Activated CD8-positive, alpha-beta memory T cell treated with anti-CD3 and anti-CD28 coated beads, Interleukin-2, amount 50 U/mL, for 24 hours (primary cell): ENCODE data around the gene MCM7.
"Not testable (repeated sequence)": the region's sequence is repeated elsewhere in the genome, so short reads cannot be mapped to it uniquely, and the experiment has no call there.

Experiments used
- DNase-seq: peaks from one replicate; pipeline ENCODE4 v3.0.0-alpha.2; 2020; ENCODE audit errors: extremely low read depth

MCM7 gene

GRCh38 chr7:100101016-100101862 is at the start of gene MCM7, which contains the start of gene AP4M1:
Gene MCM7, minus strand, starts transcription at chr7:100101397. Its CDS starts 103 bp downstream, at chr7:100101294.
Gene AP4M1, plus strand, starts transcription at chr7:100101643. Its CDS starts 72 bp downstream, at chr7:100101715.
- DNase-seq = peak; percentile 93

GRCh38 chr7:100148559-100149328 is 47.5 kb upstream of the MCM7 start, which contains the start of gene LAMTOR4:
Gene LAMTOR4, plus strand, starts transcription at chr7:100148918. Its CDS starts 55 bp downstream, at chr7:100148973.
- peak; percentile 97 for DNase-seq

GRCh38 chr7:100148225-100148558 is 47.0 kb upstream of the MCM7 start:
- no peak for DNase-seq

GRCh38 chr7:100147278-100147677 is 46.1 kb upstream of the MCM7 start:
- no peak for DNase-seq

- DNase-seq = not testable (repeated sequence)
Observed at GRCh38 chr7:100146350-100146749, 45.2 kb upstream of the MCM7 start.

- no peak for DNase-seq
Observed at GRCh38 chr7:100142461-100142860, 41.3 kb upstream of the MCM7 start.

- no peak for DNase-seq
Observed at GRCh38 chr7:100141555-100141949, 40.4 kb upstream of the MCM7 start.

- no peak for DNase-seq
Observed at GRCh38 chr7:100137851-100138760, 36.9 kb upstream of the MCM7 start.

- DNase-seq = no peak
Observed at GRCh38 chr7:100132697-100133151, 31.5 kb upstream of the MCM7 start.

- no peak for DNase-seq
Observed at GRCh38 chr7:100132126-100132525, 30.9 kb upstream of the MCM7 start.

- DNase-seq = no peak
Observed at GRCh38 chr7:100130608-100131453, 29.6 kb upstream of the MCM7 start.

GRCh38 chr7:100130220-100130607 is 29.0 kb upstream of the MCM7 start:
- DNase-seq = not testable (repeated sequence)

- DNase-seq = no peak
Observed at GRCh38 chr7:100128637-100128963, 27.4 kb upstream of the MCM7 start.

- DNase-seq = no peak
Observed at GRCh38 chr7:100127866-100128636, 26.9 kb upstream of the MCM7 start.

GRCh38 chr7:100126931-100127865 is 26.0 kb upstream of the MCM7 start, which contains the start of gene MBLAC1:
Gene MBLAC1, plus strand, starts transcription at chr7:100126967. Its CDS starts 429 bp downstream, at chr7:100127396.
- peak; percentile 86 for DNase-seq

- DNase-seq = no peak
Observed at GRCh38 chr7:100126239-100126930, 25.2 kb upstream of the MCM7 start.

GRCh38 chr7:100124301-100125230 is 23.4 kb upstream of the MCM7 start:
- no peak for DNase-seq
